Hindlimb muscle (tissue), 1 donor: ENCODE results near the gene ZBTB20. TPM values are rescaled to one million over a fixed set of nuclear protein-coding genes. Genes with fewer than 3 reads are reported as not detected.

Experiments used
- DNase-seq: peaks from one replicate; pipeline ENCODE4 v3.0.0-alpha.2; 2013
- polyA plus RNA-seq: library from polyadenylated mRNA; unstranded; fragments of 120-200 nt; gene quantifications from one replicate; pipeline ENCODE4 v1.2.1, GENCODE V29; 2013; ENCODE audit not compliant: insufficient read length

The ZBTB20 gene
- polyA plus RNA-seq, 1 donor = 5.1 TPM

DNA sequence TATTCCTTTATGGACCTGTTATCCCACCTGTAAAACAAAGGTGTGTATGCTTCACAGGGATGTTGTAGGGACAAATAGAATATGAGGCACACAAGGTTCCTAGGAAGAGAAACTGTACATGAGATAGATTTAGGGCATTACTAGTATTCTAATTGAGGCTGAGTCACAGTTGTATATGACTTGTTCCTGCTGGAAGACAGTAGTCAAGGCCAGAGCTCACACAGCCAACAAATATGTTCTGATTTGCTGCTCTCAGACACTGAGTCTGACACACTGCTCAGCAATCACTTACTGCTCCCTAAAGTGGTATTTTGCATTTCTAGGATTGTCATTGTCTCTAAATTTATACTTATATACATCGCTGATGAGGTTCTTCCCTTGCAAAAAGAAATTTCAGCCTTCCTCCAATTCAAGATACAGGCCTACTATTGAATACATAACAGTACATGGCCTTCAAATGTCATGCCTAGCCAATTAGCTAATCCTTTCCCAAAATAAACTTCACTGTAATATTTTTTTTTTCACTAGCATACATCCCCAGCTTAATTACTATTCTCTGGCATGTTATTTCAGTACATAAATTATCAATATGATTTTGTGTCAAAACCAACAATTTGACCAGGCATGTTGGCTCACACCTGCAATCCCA lies 783.4 kb downstream of the ZBTB20 start:
- no peak for DNase-seq

- no peak for DNase-seq
Observed at GRCh38 chr3:114362815-114363214, 784.3 kb downstream of the ZBTB20 start.

DNA sequence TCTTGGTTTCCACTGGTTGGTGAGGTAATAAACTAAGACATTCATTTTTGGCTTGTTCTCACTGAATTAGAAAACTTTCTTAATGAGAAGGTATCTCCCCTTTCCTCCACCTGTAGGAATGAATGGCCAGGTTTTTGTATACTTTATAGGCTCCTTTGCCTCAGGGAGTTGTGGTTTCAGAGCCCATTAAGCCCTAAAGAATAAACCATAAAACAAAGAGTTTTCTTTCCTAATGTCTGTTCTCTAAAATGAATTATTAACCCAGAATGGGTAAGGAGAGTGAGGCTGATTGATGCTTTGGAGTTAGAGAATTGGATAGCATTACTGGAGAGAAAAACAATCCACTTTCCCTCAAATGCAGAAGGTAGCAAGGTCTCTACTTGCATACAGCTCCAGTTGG lies 785.7 kb downstream of the ZBTB20 start:
- no peak for DNase-seq

- DNase-seq = no peak
Observed at GRCh38 chr3:114356525-114356924, 790.6 kb downstream of the ZBTB20 start.

- no peak for DNase-seq
Observed at GRCh38 chr3:114356066-114356465, 791.0 kb downstream of the ZBTB20 start.

DNA sequence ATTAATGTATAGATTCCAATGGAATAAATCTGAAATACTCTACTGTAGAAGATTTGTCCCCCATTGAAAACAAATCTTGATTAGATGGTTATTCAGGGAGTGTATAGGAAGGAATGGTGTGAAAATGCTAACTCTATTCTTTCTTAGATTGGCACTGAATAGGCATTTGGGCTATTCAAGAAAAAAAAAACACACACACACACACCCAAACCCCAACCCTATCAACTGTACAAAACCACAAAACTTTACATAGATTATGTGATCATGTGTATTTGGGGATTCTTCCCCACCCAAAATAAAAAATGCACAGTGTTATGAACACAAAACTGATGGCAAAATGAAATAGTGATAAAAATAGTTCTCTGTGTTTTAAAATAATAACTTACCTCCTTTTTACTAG lies 791.4 kb downstream of the ZBTB20 start:
- no peak for DNase-seq

DNA sequence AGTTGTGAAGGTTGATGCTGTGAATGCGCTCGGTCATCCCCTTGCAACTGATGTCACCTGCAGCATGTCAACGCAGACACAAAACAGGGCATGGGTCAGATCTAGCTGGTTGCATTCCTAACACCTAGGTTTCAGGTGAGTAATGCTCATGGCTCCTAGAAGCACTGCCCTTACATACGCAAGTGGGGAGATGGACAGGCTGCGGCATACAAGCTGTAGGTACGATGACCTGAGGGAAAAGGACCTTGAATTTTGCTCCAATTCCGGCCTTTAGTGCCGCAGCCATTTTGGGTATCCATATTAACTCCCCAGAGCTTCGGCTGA lies 795.3 kb downstream of the ZBTB20 start:
- DNase-seq = no peak

GRCh38 chr3:114351123-114351821 lies 795.8 kb downstream of the ZBTB20 start:
- DNase-seq = no peak

DNA sequence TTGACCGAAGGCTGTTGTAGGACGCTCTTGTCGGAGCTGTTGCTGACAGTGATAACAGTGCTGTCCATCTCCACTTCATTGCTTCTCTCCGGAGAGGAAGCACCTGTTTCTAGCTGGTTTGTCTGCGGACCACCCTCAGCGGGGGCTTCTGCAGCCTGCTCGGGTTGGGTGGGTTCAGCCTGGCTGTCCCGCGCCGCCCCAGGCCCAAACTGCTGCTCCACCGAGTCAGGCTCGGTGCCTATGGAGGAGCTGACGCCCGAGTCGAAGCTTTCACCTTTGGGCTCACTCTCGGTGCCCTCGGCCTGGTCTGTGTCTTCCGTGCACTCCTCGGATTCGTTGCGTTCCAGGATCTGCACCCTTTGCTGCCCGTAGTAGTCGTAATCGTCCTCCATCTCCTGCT lies 796.4 kb downstream of the ZBTB20 start:
- no peak for DNase-seq

DNA sequence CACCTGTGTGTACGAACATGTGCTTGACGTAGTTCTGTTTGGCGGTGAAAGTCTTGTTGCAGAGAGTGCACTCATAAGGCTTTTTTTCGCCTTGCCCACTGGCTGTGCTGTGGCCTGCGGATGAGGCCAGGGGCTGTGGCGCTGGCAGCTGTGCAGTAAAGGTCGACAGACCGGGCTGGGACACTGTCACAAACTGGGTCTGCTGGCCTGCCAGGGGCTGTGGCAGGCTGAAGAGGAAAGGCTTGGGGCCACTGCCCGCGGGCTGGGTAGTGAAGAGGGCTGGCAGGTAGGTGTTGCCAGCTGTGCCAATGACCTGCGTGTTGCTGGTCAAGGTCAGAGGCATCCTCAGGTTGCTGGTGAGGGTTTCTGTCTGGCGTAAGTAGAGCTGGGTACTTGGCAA lies 796.8 kb downstream of the ZBTB20 start:
- DNase-seq = no peak

DNA sequence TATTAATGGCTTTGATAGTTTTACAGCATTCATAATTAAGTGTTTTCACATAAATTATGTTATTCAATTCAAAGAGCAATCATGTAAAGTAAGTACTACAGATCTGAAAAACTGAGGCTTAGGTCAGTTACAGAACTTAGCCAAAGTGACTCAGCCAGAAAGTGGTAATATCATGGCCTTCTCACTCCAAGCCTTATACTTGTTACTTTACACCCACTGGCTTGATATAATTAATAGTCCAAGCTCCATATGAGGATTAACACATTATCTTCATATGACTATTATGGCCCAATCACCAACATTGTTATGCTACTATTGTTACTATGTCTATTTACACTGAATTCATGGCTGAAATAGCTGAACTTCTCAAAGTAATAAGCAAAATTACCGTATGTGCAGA lies 802.6 kb downstream of the ZBTB20 start:
- DNase-seq = no peak

DNA sequence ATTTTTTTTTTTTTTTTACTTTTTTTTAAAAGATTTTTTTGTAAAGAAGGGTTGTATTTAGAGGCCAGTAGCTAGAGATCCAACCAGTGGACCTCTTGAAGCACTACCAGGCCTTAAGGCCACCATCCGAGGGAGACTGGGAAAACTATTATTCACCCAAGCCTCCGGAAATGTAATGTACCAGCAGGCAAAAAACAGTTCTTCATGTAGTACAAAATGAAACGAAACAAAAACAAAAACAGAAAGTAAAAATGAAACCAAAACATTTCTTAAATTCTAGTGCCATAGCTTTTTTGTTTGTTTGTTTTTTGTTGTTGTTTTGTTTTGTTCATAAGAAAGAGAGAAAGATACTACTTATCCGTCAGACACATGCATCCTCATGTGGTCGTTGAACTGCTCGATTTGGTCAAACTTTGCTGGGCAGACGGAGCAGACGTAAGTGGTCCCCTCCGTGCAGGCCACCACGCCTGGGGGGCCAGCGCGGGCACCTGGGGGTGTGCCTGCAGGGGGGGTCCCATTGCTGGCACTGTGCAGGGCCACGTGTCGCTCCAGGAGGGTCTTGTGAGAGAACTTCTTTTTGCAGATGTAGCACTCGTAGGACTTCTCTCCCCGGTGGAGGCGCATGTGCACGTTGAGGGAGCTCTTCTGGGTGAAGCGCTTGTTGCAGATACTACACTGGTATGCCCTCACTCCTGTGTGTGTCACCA lies 808.3 kb downstream of the ZBTB20 start:
- DNase-seq = no peak

- no peak for DNase-seq
Observed at GRCh38 chr3:114336857-114337256, 810.2 kb downstream of the ZBTB20 start.

DNA sequence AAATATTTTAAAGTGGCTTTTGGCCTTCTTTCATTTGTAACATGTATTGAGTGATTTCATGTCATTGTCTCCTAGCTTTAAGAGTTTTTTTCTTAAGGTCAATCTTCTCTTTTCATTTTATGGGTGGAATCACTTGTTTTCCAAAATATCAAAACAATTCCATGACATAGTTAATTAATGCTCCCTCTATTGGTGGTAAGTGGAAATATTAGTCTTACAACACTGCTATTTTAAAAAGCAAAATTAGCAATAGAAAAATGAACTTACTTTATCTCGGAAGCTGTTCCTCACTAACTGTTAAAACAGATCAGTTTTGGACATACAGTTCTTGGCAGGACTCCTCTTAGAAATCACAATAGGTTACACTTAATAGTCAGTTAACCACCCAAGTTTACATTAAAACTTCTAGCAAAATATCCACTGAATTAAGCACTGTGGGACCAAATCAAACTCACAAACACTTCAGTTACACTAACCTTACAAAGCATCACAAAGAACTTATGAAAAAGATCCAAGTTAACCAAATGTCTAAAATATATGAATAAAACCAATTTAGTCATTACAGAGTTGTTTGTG lies 810.9 kb downstream of the ZBTB20 start:
- no peak for DNase-seq

DNA sequence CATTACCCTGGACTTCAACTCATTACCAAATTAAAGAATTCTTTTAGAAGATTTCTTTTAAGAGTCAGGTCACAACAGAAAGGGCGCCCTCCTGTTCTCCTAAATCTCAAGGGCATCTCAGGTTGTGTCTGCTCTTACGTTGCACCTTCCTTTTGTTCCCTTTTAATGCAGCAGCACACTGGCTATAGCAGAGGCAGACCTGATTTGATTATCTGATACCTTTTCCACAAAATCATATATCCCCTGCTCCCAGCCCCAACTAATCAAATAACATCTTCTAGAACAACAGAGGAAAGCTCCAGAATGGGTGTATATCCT lies 813.2 kb downstream of the ZBTB20 start:
- no peak for DNase-seq

DNA sequence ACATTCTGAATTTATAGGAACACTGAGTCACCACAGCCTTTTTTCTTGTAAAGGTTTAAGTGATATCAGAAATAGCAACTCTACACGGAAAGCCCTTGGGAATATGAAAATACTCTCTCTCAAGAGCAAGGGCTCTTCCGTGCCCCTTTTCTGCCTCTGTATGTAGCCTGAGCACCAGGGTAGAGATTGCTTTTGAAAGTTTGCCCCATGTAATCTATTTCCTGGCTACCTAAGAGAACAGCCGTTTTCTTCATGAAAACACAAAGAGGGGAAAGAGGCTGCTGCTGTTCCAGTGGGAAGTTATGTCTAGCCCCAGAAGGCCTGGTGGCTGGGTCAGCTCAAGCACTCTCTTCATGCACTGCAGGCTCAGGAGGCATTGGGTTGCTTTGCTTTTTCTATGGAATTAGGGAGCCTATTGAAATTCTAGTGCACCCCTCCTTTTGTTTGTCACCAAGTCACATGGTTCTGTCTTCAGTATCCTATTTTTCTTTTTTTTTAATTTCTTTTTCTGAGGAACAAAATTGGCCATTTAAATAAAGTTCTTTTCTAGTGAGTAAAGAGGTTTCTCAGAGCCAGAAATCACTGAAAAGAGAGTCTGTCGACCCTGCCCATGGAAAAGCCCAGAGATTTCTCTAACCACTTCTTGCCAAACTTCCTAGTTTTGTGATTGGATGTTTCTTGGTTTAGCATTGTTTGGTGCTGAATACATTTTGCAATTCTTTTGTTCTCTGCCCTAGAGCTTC lies 813.7 kb downstream of the ZBTB20 start:
- DNase-seq = no peak

GRCh38 chr3:114332342-114333179 lies 814.5 kb downstream of the ZBTB20 start:
- DNase-seq = no peak

DNA sequence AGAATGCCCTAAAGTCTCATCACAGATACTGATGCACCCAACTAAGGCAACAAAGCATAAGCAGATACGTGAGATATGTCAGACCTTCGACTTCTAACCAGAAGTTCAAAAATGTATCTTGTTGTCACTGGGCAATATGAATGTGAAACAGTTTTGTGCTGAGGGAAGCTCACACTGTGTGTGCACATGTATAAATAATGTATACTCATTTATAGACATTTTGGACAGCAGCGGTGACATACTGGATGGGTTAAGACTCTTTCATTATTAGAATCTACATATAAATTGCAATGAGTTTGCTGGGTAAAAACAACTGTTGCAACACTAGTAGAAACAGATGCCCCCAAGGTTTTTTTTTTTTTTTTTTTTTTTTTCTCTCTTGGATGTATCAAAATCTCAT lies 815.4 kb downstream of the ZBTB20 start:
- no peak for DNase-seq

DNA sequence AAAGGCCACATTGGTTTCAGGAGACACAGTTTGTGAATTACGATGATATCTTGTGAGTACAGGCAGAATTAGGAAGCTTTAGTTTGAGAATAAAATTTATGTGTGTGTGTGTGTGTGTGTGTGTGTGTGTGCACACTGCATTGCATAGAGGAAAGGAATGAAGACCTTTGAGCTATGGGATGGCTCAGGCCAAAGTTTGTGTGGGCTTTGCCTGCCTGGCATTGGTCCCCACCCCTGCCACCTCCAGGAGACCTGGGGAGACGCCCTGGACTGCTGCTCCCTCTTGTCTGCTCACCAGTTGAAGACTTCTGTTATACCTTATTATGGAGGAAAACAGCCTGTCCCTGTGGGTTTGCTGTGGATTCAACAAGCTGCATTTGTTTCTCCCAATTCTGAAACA lies 816.1 kb downstream of the ZBTB20 start:
- DNase-seq = no peak

DNA sequence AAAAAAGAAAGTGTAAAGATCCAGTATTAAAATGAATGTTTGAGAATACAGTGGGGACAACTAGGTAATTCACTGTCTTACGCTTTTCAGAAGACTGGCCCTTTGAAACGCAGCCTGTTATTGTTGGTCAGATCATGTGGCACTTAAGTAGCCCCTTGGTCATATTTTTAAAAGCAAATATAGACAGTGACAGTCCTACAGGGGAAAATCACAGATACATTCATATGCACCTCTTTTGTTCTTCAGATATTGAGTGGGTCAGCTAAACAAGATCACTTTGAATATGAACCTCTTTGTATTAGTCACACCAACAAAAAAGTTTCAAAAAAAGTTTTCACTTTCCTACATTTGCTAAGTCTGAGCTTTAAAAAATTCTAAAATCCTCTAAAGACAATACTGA lies 817.3 kb downstream of the ZBTB20 start:
- DNase-seq = no peak

- DNase-seq = no peak
Observed at GRCh38 chr3:114328345-114328744, 818.7 kb downstream of the ZBTB20 start.

DNA sequence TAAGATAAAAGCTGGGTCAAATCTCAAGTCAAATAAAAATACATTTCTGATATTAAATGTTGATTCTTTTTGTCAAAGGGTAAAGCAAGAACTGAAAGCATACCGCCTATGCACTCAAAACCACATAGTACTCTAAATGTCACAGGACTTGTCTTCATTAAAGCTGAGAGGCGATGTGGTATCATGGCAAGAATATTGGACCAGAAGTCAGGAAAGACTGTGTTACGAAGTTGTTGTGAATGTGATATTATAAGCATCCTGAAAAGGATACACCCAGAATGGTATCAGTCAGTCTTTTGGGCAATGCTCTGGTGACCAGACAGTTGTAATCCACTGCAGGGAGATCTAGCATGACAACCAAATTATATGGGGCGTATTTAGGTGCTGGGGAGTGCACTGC lies 819.4 kb downstream of the ZBTB20 start:
- DNase-seq = no peak
